H9 (cell line): Measurements from ENCODE around the gene POU1F1. TPM values are rescaled to one million over a fixed set of nuclear protein-coding genes. Genes with fewer than 3 reads are reported as not detected.

Source experiments
- DNase-seq: peaks from one replicate; pipeline ENCODE4 v3.0.0-alpha.2; 2017
- H2AFZ ChIP-seq: one replicate; pipeline ENCODE4 v1.6.1; 2013; ENCODE audit warnings: mild to moderate bottlenecking, low read length, control low read depth, moderate library complexity
- H2AK5ac ChIP-seq: 2 replicates; pipeline ENCODE4 v1.6.1; 2013; ENCODE audit warnings: low read length, control low read depth, mixed read lengths; ENCODE audit not compliant: insufficient read length
- H2BK120ac ChIP-seq: one replicate; pipeline ENCODE4 v1.6.1; 2013; ENCODE audit warnings: low read depth, mild to moderate bottlenecking, low read length, control low read depth, inconsistent platforms; ENCODE audit not compliant: poor library complexity, severe bottlenecking
- H2BK12ac ChIP-seq: 2 replicates; pipeline ENCODE4 v1.6.1; 2013; ENCODE audit warnings: low read length, control low read depth, mixed read lengths, low read depth; ENCODE audit not compliant: insufficient read length
- H2BK15ac ChIP-seq: 2 replicates; pipeline ENCODE4 v1.6.1; 2013; ENCODE audit warnings: low read depth, low read length, control low read depth
- H2BK20ac ChIP-seq: one replicate; pipeline ENCODE4 v1.6.1; 2013; ENCODE audit warnings: low read depth, mild to moderate bottlenecking, low read length, control low read depth, inconsistent platforms; ENCODE audit not compliant: poor library complexity, severe bottlenecking
- H2BK5ac ChIP-seq: 2 replicates; pipeline ENCODE4 v1.6.1; 2013; ENCODE audit warnings: low read length, control low read depth, mixed read lengths; ENCODE audit not compliant: insufficient read length
- H3K14ac ChIP-seq: 2 replicates; pipeline ENCODE4 v1.6.1; 2013; ENCODE audit warnings: low read length, control low read depth; ENCODE audit not compliant: insufficient read depth
- H3K18ac ChIP-seq: 2 replicates; pipeline ENCODE4 v1.6.1; 2013; ENCODE audit warnings: low read depth, mild to moderate bottlenecking, mixed read lengths, low read length, control low read depth; ENCODE audit not compliant: insufficient read length
- H3K23ac ChIP-seq: 2 replicates; pipeline ENCODE4 v1.6.1; 2013; ENCODE audit warnings: low read length, control low read depth, mixed read lengths, low read depth; ENCODE audit not compliant: insufficient read length
- H3K23me2 ChIP-seq: 2 replicates; pipeline ENCODE4 v1.6.1; 2013; ENCODE audit warnings: low read depth, mild to moderate bottlenecking, mixed read lengths, low read length, control low read depth; ENCODE audit not compliant: insufficient read length, poor library complexity, severe bottlenecking
- H3K27ac ChIP-seq: 2 replicates; pipeline ENCODE4 v1.5.1; 2013; ENCODE audit warnings: low read length, control low read depth, mixed read lengths, low read depth; ENCODE audit not compliant: insufficient read length
- H3K27me3 ChIP-seq: 2 replicates; pipeline ENCODE4 v1.6.1; 2013; ENCODE audit warnings: low read length, control low read depth, inconsistent platforms; ENCODE audit not compliant: insufficient read depth
- H3K4ac ChIP-seq: 2 replicates; pipeline ENCODE4 v1.6.1; 2013; ENCODE audit warnings: low read depth, mild to moderate bottlenecking, control low read depth, inconsistent platforms, low read length, moderate library complexity
- H3K4me1 ChIP-seq: 2 replicates; pipeline ENCODE4 v1.6.1; 2013; ENCODE audit warnings: low read length, control low read depth, inconsistent platforms; ENCODE audit not compliant: insufficient read depth
- H3K4me2 ChIP-seq: 2 replicates; pipeline ENCODE4 v1.6.1; 2013; ENCODE audit warnings: low read length, control low read depth, mixed read lengths; ENCODE audit not compliant: insufficient read length, insufficient read depth
- H3K56ac ChIP-seq: 2 replicates; pipeline ENCODE4 v1.6.1; 2013; ENCODE audit warnings: low read depth, mild to moderate bottlenecking, mixed read lengths, low read length, control low read depth; ENCODE audit not compliant: insufficient read length
- H3K79me1 ChIP-seq: 2 replicates; pipeline ENCODE4 v1.6.1; 2013; ENCODE audit warnings: low read depth, mild to moderate bottlenecking, moderate library complexity, low read length, control low read depth, inconsistent platforms; ENCODE audit not compliant: insufficient read depth, poor library complexity, severe bottlenecking
- H3K79me2 ChIP-seq: 2 replicates; pipeline ENCODE4 v1.6.1; 2013; ENCODE audit warnings: low read length, control low read depth, inconsistent platforms; ENCODE audit not compliant: insufficient read depth
- H3K9ac ChIP-seq: 2 replicates; pipeline ENCODE4 v1.6.1; 2013; ENCODE audit warnings: low read length, control low read depth, mixed read lengths; ENCODE audit not compliant: insufficient read length; ENCODE audit errors: extremely low read depth
- H3K9me3 ChIP-seq: one replicate; pipeline ENCODE4 v1.6.1; 2013; ENCODE audit warnings: low read depth, low read length, inconsistent platforms; ENCODE audit not compliant: control insufficient read depth
- H3T11ph ChIP-seq: one replicate; pipeline ENCODE4 v1.6.1; 2013; ENCODE audit warnings: mild to moderate bottlenecking, low read length, control low read depth, inconsistent platforms
- H4K20me1 ChIP-seq: one replicate; pipeline ENCODE4 v1.6.1; 2013; ENCODE audit not compliant: control insufficient read depth, insufficient read length, insufficient read depth
- H4K5ac ChIP-seq: 2 replicates; pipeline ENCODE4 v1.6.1; 2013; ENCODE audit warnings: low read depth, mild to moderate bottlenecking, mixed read lengths, low read length, control low read depth; ENCODE audit not compliant: insufficient read length
- H4K8ac ChIP-seq: replicated peaks from 2 replicates; pipeline ENCODE4 v1.6.1; 2013; ENCODE audit warnings: low read length, control low read depth, mixed read lengths, low read depth; ENCODE audit not compliant: insufficient read length
- H4K91ac ChIP-seq: 2 replicates; pipeline ENCODE4 v1.6.1; 2013; ENCODE audit warnings: low read depth, mild to moderate bottlenecking, moderate library complexity, mixed read lengths, low read length, control low read depth; ENCODE audit not compliant: insufficient read length
- H3K27ac Mint-ChIP-seq, 3 experiments: 2 replicates in 2 of 3; 3 replicates in 1 of 3; pipeline ENCODE4 v1.8.0; 2020 to 2021; ENCODE audit warnings: mixed read lengths in 3 of 3, mild to moderate bottlenecking in 1 of 3, moderate library complexity in 1 of 3
- H3K27me3 Mint-ChIP-seq: 2 replicates; pipeline ENCODE4 v1.8.0; 2021; ENCODE audit warnings: low read depth, mild to moderate bottlenecking, moderate library complexity, mixed read lengths
- H3K36me3 Mint-ChIP-seq, 3 experiments: 2 replicates in 2 of 3; 3 replicates in 1 of 3; pipeline ENCODE4 v1.8.0; 2020 to 2021; ENCODE audit warnings: low read depth in 3 of 3, mixed read lengths in 3 of 3; ENCODE audit not compliant: insufficient read depth in 1 of 3
- H3K4me1 Mint-ChIP-seq, 2 experiments: 2 replicates each; pipeline ENCODE4 v1.8.0; 2020; ENCODE audit warnings: mixed read lengths in 2 of 2
- H3K4me3 Mint-ChIP-seq, 2 experiments: 2 replicates in 1 of 2; 3 replicates in 1 of 2; pipeline ENCODE4 v1.8.0; 2020 to 2021; ENCODE audit warnings: mild to moderate bottlenecking in 2 of 2, mixed read lengths in 2 of 2, moderate library complexity in 1 of 2
- H3K9me3 Mint-ChIP-seq, 2 experiments: 2 replicates in 1 of 2; 3 replicates in 1 of 2; pipeline ENCODE4 v1.8.0; 2020; ENCODE audit warnings: mild to moderate bottlenecking in 2 of 2, mixed read lengths in 2 of 2, moderate library complexity in 1 of 2
- CTCF ChIP-seq: fragments of 200-600 bp; sonication (generic); conservative IDR thresholded peaks from 3 replicates; pipeline ENCODE4 v1.8.0; 2021; ENCODE audit warnings: antibody characterized with exemption, mild to moderate bottlenecking
- WGBS: extraction: QIAGEN DNeasy Blood & Tissue Kit; methylation state at CpG from one replicate; pipeline ENCODE4 v1.1.7; 2013; ENCODE audit warnings: missing lambda C conversion rate, low lambda C conversion rate, mixed read lengths; ENCODE audit not compliant: insufficient read length; ENCODE audit errors: extremely low coverage; 5-methylcytosine and 5-hydroxymethylcytosine counted together
- total RNA-seq: library from RNA; stranded (reverse); gene quantifications from 2 replicates; pipeline ENCODE4 v1.2.1, GENCODE V29; 2021

Gene POU1F1
- total RNA-seq, 1 experiment from 2014 or later: not detected

GRCh38 chr3:87246662-87247429 is 29.5 kb downstream of the POU1F1 start:
- no peaks in the 10 kb centered on the region for H3K9me3 ChIP-seq
- H2AK5ac ChIP-seq: no peak overlapping the region
- no peak for TF ChIP-seq CTCF
- H3K23ac ChIP-seq: no peak overlapping the region
- DNase-seq: no peak
- no peaks in the 10 kb centered on the region for H3K4me1 ChIP-seq
- H3K9me3 Mint-ChIP-seq: no peaks in the 10 kb centered on the region
- H4K91ac ChIP-seq: no peak overlapping the region
- no peaks in the 10 kb centered on the region for H3K27me3 Mint-ChIP-seq
- no peak overlapping the region for H3K4me3 Mint-ChIP-seq
- no peaks in the 10 kb centered on the region for H4K20me1 ChIP-seq
- H3T11ph ChIP-seq: no peak overlapping the region
- H2BK5ac ChIP-seq: no peak overlapping the region
- no peak overlapping the region for H3K56ac ChIP-seq
- H3K23me2 ChIP-seq: no peaks in the 10 kb centered on the region
- H3K4ac ChIP-seq: no peak overlapping the region
- H3K27ac ChIP-seq: no peak overlapping the region
- no peak overlapping the region for H2AFZ ChIP-seq
- no peak overlapping the region for H2BK15ac ChIP-seq
- H3K27ac Mint-ChIP-seq: no peak overlapping the region
- no peak overlapping the region for H3K18ac ChIP-seq
- WGBS: no CpG with 5 or more reads among the region's 3 CpGs
- H2BK20ac ChIP-seq: no peak overlapping the region
- H3K14ac ChIP-seq: no peak overlapping the region
- H3K79me2 ChIP-seq: no peaks in the 10 kb centered on the region
- H4K5ac ChIP-seq: no peak overlapping the region
- H3K27me3 ChIP-seq: no peaks in the 10 kb centered on the region
- no peak overlapping the region for H4K8ac ChIP-seq
- no peak overlapping the region for H3K9ac ChIP-seq
- no peak overlapping the region for H2BK120ac ChIP-seq
- peaks cover 5 to 35% (median 28%) of the 10 kb centered on the region in 3 experiments; a peak in 6 of 7 replicates for H3K36me3 Mint-ChIP-seq
- H3K4me2 ChIP-seq: no peak overlapping the region
- no peak overlapping the region for H2BK12ac ChIP-seq
- no peaks in the 10 kb centered on the region for H3K79me1 ChIP-seq
- H3K4me1 Mint-ChIP-seq: no peaks in the 10 kb centered on the region
